Endothelial cell of umbilical vein (primary cell): ENCODE results near the gene PSME3IP1. TPM values are rescaled to one million over a fixed set of nuclear protein-coding genes. Genes with fewer than 3 reads are reported as not detected.

ENCODE experiments used
- BruUV-seq: library from RNA; stranded (reverse); fragments of 400-500 nt; replicated peaks from 2 replicates; lab custom pipeline; 2021; lab: Mats Ljungman, UMichigan
- CTCF ChIA-PET: fragments of 300-600, 350-600 bp; sonication (Branson Sonifier 250); formaldehyde crosslinking; loops from one replicate; lab custom pipeline; 2021; ENCODE audit warnings: antibody characterized with exemption, inconsistent platforms; lab: Charles Lee
- POLR2A ChIA-PET: fragments of 300-600, 350-600 bp; sonication (Branson Sonifier 250); formaldehyde crosslinking; loops from one replicate; lab custom pipeline; 2021; ENCODE audit warnings: antibody characterized with exemption, inconsistent platforms; lab: Charles Lee
- DNase-seq: peaks from one replicate; pipeline ENCODE4 v3.0.0-alpha.2; 2011; ENCODE audit warnings: low read depth, low spot score
- FAIRE-seq: peaks from 2 replicates; lab custom pipeline; 2011; peaks lifted over from hg19 to GRCh38; lab: Jason Lieb, UNC
- H2AFZ ChIP-seq: 2 replicates; pipeline ENCODE4 v1.6.0; 2012; ENCODE audit warnings: low read depth, low read length, control low read depth, inconsistent platforms
- H3K27ac ChIP-seq: 2 replicates; pipeline ENCODE4 v1.5.1; 2011; ENCODE audit warnings: low read depth, mild to moderate bottlenecking, control low read depth, low read length, moderate library complexity; ENCODE audit not compliant: insufficient read depth
- H3K27me3 ChIP-seq, 2 experiments: 2 replicates each; pipeline versions ENCODE4 v1.6.0 to v1.6.1; 2011; ENCODE audit warnings: low read length in 2 of 2, mixed read lengths in 1 of 2; ENCODE audit not compliant: control insufficient read depth in 2 of 2, insufficient read depth in 2 of 2
- H3K36me3 ChIP-seq, 2 experiments: 2 replicates in 1 of 2; 3 replicates in 1 of 2; pipeline ENCODE4 v1.5.1; 2011; ENCODE audit warnings: low read length in 2 of 2, mild to moderate bottlenecking in 1 of 2, moderate library complexity in 1 of 2; ENCODE audit not compliant: control insufficient read depth in 2 of 2, insufficient read depth in 2 of 2; ENCODE audit errors: extremely low read depth in 1 of 2
- H3K4me1 ChIP-seq: 3 replicates; pipeline ENCODE4 v1.5.1; 2011; ENCODE audit warnings: mild to moderate bottlenecking, low read length; ENCODE audit not compliant: control insufficient read depth, insufficient read depth; ENCODE audit errors: extremely low read depth
- H3K4me2 ChIP-seq: 2 replicates; pipeline ENCODE4 v1.6.1; 2011; ENCODE audit warnings: low read length, control low read depth, mixed read lengths; ENCODE audit not compliant: insufficient read depth
- H3K4me3 ChIP-seq, 3 experiments: fragments of 200-600 bp in 1 of 3; sonication (generic), shearing (Covaris generic) in 1 of 3; replicated peaks in 1 of 3; 2 replicates each; pipeline ENCODE4 v1.5.1; 2011 to 2016; ENCODE audit warnings: control low read depth in 3 of 3, low read length in 3 of 3, mild to moderate bottlenecking in 2 of 3, inconsistent platforms in 1 of 3, low read depth in 1 of 3, moderate library complexity in 1 of 3; ENCODE audit not compliant: insufficient read depth in 1 of 3
- H3K79me2 ChIP-seq: 2 replicates; pipeline ENCODE4 v1.6.0; 2012; ENCODE audit warnings: low read length, inconsistent platforms; ENCODE audit not compliant: control insufficient read depth, insufficient read depth
- H3K9ac ChIP-seq: replicated peaks from 2 replicates; pipeline ENCODE3; 2011; ENCODE audit warnings: low read length, control low read depth; ENCODE audit not compliant: insufficient read depth; ENCODE audit errors: extremely low read depth
- H3K9me1 ChIP-seq: replicated peaks from 3 replicates; pipeline ENCODE4 v1.6.0; 2011; ENCODE audit warnings: mild to moderate bottlenecking, low read length; ENCODE audit not compliant: control insufficient read depth, insufficient read depth; ENCODE audit errors: extremely low read depth
- H3K9me3 ChIP-seq: replicated peaks from 2 replicates; pipeline ENCODE4 v1.5.1; 2012; ENCODE audit warnings: low read length, inconsistent platforms; ENCODE audit not compliant: control insufficient read depth, insufficient read depth
- H4K20me1 ChIP-seq: replicated peaks from 2 replicates; pipeline ENCODE3; 2011; ENCODE audit warnings: mild to moderate bottlenecking, low read length; ENCODE audit not compliant: control insufficient read depth, insufficient read depth; ENCODE audit errors: extremely low read depth
- EZH2 ChIP-seq: IDR thresholded peaks from 2 replicates; pipeline ENCODE4 v1.6.1; 2012; ENCODE audit warnings: borderline replicate concordance, low read depth, mild to moderate bottlenecking, moderate library complexity, low read length, inconsistent platforms; ENCODE audit not compliant: severe bottlenecking
- FOS ChIP-seq: IDR thresholded peaks from 2 replicates; pipeline ENCODE4 v1.6.1; 2011; ENCODE audit warnings: mild to moderate bottlenecking, low read length, moderate library complexity, borderline replicate concordance; ENCODE audit not compliant: insufficient read depth
- GATA2 ChIP-seq: IDR thresholded peaks from 2 replicates; pipeline ENCODE4 v1.7.0; 2011; ENCODE audit warnings: low read depth, mild to moderate bottlenecking, moderate library complexity, mixed read lengths, low read length; ENCODE audit not compliant: insufficient read length, insufficient read depth
- JUN ChIP-seq: IDR thresholded peaks from 2 replicates; pipeline ENCODE4 v1.6.1; 2011; ENCODE audit warnings: borderline replicate concordance, low read depth; ENCODE audit not compliant: insufficient read length, insufficient read depth
- MYC ChIP-seq: IDR thresholded peaks from one replicate; pipeline ENCODE4 v1.6.1; 2011; ENCODE audit warnings: mild to moderate bottlenecking, low read depth, low read length
- POLR2A ChIP-seq: IDR thresholded peaks from 2 replicates; pipeline ENCODE4 v1.6.1; 2012; ENCODE audit warnings: low read depth, mild to moderate bottlenecking, control low read depth, low read length
- POLR2AphosphoS5 ChIP-seq: IDR thresholded peaks from 2 replicates; pipeline ENCODE4 v1.6.1; 2012; ENCODE audit warnings: low read depth, mild to moderate bottlenecking, control low read depth, low read length, moderate library complexity; ENCODE audit not compliant: insufficient read depth
- dilution Hi-C: fragments of 300-500 bp; cut with MboI; formaldehyde crosslinking; loops from one replicate; pipeline ENCODE4 v1.15.0; 2019; ENCODE audit warnings: low sequenced_read_pairs; ENCODE audit not compliant: extremely low pct_ligation_motif_present
- intact Hi-C: fragments of 100-400 bp; cut with micrococcal nuclease; formaldehyde crosslinking; loops from one replicate; pipeline ENCODE4 v1.10.0; 2022
- polyA plus RNA-seq, 4 experiments: library from polyadenylated mRNA; depleted of rRNA in 3 of 4; stranded (reverse) in 3 of 4; unstranded in 1 of 4; fragments of >200 nt; gene quantifications; 2 replicates each; pipeline versions ENCODE4 v1.2.1 to v1.2.3, GENCODE V29; 2011 to 2012; ENCODE audit warnings: missing spikeins in 1 of 4
- total RNA-seq: library from RNA; stranded (reverse); gene quantifications from 2 replicates; pipeline ENCODE4 v1.2.3, GENCODE V29; 2021
- TF ChIP-seq, protein P1 (sequence below), 2 donors: IDR thresholded peaks; 1 replicate in 1 of 2; 2 replicates in 1 of 2; pipeline ENCODE4 v1.5.1; 2011; ENCODE audit warnings: low read length in 2 of 2, mild to moderate bottlenecking in 2 of 2, moderate library complexity in 2 of 2, control low read depth in 1 of 2, inconsistent platforms in 1 of 2, low read depth in 1 of 2; ENCODE audit not compliant: insufficient read depth in 1 of 2; ENCODE audit errors: extremely low read depth in 1 of 2
- TF ChIP-seq, protein P2 (sequence below): IDR thresholded peaks from 2 replicates; pipeline ENCODE4 v1.6.1; 2011; ENCODE audit not compliant: insufficient read depth, insufficient read length

Gene PSME3IP1
- total and polyA plus RNA-seq, 2 donors (not counting 3 experiments of a cell fraction or from before 2014, with no cell fraction given), result 86.2 to 91.8 TPM

DNA sequence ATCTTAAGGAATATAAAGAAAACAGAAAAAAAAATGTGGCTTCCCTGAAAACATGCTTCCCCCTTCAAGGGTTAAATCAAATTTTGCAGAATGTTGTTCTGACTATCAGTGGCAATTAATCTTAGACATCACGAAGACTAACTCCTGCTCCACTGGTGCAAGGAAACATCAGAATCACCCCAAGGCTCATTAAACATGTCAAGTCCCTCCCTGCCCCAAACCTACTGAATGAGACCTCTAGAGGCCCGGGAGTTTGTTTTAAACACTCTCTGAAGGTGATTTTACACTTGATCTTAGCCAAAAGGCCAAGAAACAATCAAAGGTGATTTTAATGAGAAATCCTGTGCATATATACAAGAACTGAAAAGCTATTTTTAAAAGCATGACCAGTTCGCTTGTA, 18.3 kb downstream of the PSME3IP1 start:
- Histone ChIP-seq H3K9me3 (no peaks in the 10 kb centered on the region), H3K9ac (no peak overlapping the region), H3K27ac (no peak overlapping the region), H3K4me2 (no peak overlapping the region), H3K9me1 (no peaks in the 10 kb centered on the region), H3K4me1 (no peaks in the 10 kb centered on the region), H3K4me3 (no peak overlapping the region), H3K27me3 (no peaks in the 10 kb centered on the region), H4K20me1 (no peaks in the 10 kb centered on the region), H3K36me3 (peaks cover 10 to 12% of the 10 kb centered on the region in 2 experiments), H3K79me2 (no peaks in the 10 kb centered on the region), H2AFZ (no peak overlapping the region)
- DNase-seq (no peak), FAIRE-seq (no peak)
- TF ChIP-seq, protein P1, sequence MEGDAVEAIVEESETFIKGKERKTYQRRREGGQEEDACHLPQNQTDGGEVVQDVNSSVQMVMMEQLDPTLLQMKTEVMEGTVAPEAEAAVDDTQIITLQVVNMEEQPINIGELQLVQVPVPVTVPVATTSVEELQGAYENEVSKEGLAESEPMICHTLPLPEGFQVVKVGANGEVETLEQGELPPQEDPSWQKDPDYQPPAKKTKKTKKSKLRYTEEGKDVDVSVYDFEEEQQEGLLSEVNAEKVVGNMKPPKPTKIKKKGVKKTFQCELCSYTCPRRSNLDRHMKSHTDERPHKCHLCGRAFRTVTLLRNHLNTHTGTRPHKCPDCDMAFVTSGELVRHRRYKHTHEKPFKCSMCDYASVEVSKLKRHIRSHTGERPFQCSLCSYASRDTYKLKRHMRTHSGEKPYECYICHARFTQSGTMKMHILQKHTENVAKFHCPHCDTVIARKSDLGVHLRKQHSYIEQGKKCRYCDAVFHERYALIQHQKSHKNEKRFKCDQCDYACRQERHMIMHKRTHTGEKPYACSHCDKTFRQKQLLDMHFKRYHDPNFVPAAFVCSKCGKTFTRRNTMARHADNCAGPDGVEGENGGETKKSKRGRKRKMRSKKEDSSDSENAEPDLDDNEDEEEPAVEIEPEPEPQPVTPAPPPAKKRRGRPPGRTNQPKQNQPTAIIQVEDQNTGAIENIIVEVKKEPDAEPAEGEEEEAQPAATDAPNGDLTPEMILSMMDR (IDR thresholded peaks at IDR 0.05; ENCODE audit: extremely low read depth in 1 of 2, insufficient read depth in 1 of 2, low read depth in 1 of 2, low read length in 2 of 2), result no peak
- TF ChIP-seq EZH2 (no peak), MYC (no peak), POLR2AphosphoS5 (no peak), FOS (no peak)
- intact Hi-C loops (no loop called here), dilution Hi-C loops (no loop called here)
- no TSS peak for BruUV-seq
- CTCF ChIA-PET, result interaction anchor here (0.6 to 5.7 kb wide), 10 partner anchors 9 to 203 kb away, joined by 3 to 71 read pairs (median 6); partner anchors contain the start of gene CPNE2
- POLR2A ChIA-PET, result no interaction called here

DNA sequence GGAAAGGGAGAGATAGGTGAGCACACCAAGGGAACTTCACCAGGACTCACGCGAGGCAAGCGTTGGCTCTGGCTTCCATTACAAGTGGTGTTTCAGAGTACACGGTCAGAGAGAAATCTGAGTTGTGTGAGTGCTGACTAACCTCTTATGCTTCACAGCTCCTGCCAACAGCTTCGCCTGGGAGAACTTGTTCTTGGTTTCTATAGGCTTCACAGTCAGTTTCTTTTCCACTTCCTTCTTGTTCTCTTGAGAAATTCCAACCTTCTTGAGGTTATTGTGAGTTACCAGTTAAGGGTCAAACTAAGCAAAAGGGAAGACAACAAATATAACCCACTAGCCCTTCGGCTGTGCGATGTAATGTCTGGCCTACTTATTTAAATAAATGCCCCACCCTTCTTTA, 18.9 kb downstream of the PSME3IP1 start:
- dilution Hi-C loops, result no loop called here

More for the DNA sequence above, 18.9 kb downstream of the PSME3IP1 start:
- Histone ChIP-seq H3K4me1 (no peaks in the 10 kb centered on the region), H3K9me3 (no peaks in the 10 kb centered on the region), H2AFZ (no peak overlapping the region), H3K27me3 (no peaks in the 10 kb centered on the region), H4K20me1 (no peaks in the 10 kb centered on the region), H3K4me3 (no peak overlapping the region), H3K9me1 (no peaks in the 10 kb centered on the region), H3K36me3 (peaks cover 10 to 12% of the 10 kb centered on the region in 2 experiments), H3K4me2 (no peak overlapping the region), H3K79me2 (no peaks in the 10 kb centered on the region), H3K27ac (no peak overlapping the region), H3K9ac (no peak overlapping the region)
- ChIA-PET CTCF (interaction anchor here (0.8 to 5.7 kb wide), 3 partner anchors 74 to 84 kb away, joined by 3 to 71 read pairs (median 4); partner anchors contain the start of gene CPNE2), POLR2A (no interaction called here)
- FAIRE-seq (no peak), DNase-seq (no peak)
- TF ChIP-seq EZH2 (no peak), MYC (no peak), FOS (no peak), POLR2A (no peak), POLR2AphosphoS5 (no peak), GATA2 (no peak), JUN (no peak)
- TF ChIP-seq, protein P1 (IDR thresholded peaks at IDR 0.05; ENCODE audit: extremely low read depth in 1 of 2, insufficient read depth in 1 of 2, low read depth in 1 of 2, low read length in 2 of 2), result no peak
- TF ChIP-seq, protein P2, sequence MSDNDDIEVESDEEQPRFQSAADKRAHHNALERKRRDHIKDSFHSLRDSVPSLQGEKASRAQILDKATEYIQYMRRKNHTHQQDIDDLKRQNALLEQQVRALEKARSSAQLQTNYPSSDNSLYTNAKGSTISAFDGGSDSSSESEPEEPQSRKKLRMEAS, result no peak
- no TSS peak for BruUV-seq
- intact Hi-C loops, result no loop called here
